SHP77 (cell line): ENCODE data around the gene PGLYRP4.

Source experiments
- DNase-seq, 2 experiments: peaks; one replicate each; lab custom pipeline; 2025; lab: John Stamatoyannopoulos, UW

Gene PGLYRP4

DNA sequence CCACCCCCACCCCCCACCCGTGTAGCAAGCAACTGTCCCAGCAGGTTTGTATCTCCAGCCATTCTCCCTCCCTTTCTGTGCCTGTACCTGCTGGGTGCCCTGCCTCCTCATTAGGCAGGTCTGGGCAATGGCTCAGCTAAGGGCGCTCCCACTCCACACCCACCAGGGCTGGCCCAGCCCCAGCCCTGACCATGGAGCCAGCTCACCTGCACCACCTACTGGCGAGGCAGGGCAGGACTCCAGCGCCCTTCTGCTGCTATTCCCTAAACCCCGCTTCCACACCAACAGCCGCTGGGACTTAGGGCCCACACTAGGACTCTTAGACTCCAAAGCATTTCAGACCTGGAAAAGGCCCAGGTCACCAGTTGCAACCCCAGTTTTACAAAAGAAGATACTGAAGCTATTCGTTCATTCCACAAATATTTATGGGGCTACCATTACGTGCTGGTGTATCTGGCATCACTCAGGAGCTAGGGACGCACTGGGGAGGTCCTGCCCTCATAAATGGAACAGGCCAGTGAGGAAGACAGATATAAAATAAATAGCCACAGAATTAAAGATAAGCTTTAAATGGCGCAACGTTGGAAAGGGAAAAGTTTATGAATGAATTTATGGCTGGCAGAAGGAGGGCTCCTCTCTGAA lies 59.9 kb downstream of the PGLYRP4 start:
- DNase-seq, result peak in 1 of 2 experiments; percentile 25
